Choroid plexus epithelial cell (primary cell): Measurements from ENCODE around the gene NTMT1.

Experiments
- DNase-seq: peaks from one replicate; pipeline ENCODE4 v3.0.0-alpha.2; 2010; ENCODE audit warnings: low read depth
- H3K4me3 ChIP-seq: 2 replicates; pipeline ENCODE4 v1.5.1; 2011; ENCODE audit warnings: low read depth, mild to moderate bottlenecking, control low read depth, low read length, moderate library complexity
- TF ChIP-seq, protein P1 (sequence below): conservative IDR thresholded peaks from 2 replicates; pipeline ENCODE4 v1.5.1; 2011; ENCODE audit warnings: low read depth, mild to moderate bottlenecking, control low read depth, inconsistent platforms, low read length, moderate library complexity

Gene NTMT1

DNA sequence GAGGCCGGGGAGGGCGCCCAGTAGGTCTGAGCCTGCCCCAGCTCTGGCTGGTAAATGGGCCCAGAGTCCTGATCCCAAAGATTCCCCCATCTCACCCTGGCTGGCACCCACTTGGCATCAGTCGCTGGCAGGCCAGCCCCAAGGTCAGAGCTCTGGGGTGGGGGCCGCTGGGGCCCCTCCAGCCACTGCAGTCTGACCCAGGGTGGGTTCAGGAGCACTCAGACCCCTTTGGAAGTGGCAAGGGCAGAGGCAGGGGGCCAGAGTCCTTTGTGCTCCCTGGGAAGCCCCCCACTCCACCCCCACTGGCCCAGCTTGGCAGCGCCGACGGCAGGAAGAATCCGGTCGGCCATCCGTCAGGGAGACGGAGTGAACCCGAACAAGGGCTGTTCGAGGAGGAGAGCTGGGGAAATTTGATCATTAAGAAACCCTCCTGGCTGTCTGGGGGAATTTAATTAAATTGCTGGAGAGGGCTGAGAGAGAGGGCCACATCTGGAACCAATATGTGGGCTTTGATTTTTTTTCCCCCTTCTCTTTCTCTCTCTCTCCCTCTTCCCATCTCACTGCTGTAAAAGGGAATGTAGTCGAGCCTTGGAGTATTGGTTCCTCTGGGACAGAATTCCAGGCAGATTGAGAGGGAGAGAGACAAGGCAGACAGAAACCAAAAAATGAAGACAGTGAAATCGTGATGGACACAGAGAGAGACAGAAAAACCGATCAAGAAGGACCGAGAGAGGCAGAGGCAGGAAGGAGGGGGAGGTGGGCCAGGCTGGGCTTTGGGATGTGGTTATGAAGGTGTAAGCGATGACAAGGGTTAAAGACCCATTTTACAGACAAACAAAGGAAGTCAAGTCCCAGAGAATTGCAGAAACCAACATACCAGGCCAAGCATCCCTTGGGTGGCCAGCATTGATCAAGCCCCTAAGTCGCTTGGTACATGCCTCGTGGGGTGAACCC is 24.0 kb downstream of the NTMT1 start:
- DNase-seq = no peak
- H3K4me3 ChIP-seq = no peak overlapping the region
- TF ChIP-seq, protein P1, sequence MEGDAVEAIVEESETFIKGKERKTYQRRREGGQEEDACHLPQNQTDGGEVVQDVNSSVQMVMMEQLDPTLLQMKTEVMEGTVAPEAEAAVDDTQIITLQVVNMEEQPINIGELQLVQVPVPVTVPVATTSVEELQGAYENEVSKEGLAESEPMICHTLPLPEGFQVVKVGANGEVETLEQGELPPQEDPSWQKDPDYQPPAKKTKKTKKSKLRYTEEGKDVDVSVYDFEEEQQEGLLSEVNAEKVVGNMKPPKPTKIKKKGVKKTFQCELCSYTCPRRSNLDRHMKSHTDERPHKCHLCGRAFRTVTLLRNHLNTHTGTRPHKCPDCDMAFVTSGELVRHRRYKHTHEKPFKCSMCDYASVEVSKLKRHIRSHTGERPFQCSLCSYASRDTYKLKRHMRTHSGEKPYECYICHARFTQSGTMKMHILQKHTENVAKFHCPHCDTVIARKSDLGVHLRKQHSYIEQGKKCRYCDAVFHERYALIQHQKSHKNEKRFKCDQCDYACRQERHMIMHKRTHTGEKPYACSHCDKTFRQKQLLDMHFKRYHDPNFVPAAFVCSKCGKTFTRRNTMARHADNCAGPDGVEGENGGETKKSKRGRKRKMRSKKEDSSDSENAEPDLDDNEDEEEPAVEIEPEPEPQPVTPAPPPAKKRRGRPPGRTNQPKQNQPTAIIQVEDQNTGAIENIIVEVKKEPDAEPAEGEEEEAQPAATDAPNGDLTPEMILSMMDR = no peak

DNA sequence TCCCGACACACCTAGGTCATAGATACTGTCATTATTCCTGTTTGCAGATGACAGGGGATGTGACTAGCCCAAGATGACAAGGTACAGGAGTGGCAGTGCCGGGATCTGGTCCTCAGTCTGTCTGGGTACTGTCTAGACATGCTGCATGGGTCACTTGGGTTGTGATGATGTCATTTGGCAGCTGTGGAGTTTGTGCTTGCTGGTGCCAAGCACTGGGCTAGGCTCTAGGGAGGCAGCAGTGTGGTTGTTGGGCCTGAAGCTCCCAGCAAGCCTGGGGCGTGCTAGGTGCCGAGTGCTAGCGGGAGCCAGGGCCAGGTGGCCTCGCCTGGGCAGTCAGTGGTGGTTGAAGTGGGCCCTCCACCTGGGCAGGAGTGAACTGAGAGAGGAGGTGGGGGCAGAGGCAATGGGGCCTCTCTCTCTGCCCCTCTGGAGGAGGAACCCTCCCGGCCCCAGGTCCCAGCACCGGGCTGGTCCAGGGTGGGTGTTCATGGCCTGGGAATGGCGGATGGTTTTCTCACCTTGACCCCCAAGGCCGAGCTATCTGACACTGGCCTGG is 24.8 kb downstream of the NTMT1 start:
- H3K4me3 ChIP-seq = no peak overlapping the region
- DNase-seq = peak; percentile 36
- TF ChIP-seq, protein P1 = no peak

DNA sequence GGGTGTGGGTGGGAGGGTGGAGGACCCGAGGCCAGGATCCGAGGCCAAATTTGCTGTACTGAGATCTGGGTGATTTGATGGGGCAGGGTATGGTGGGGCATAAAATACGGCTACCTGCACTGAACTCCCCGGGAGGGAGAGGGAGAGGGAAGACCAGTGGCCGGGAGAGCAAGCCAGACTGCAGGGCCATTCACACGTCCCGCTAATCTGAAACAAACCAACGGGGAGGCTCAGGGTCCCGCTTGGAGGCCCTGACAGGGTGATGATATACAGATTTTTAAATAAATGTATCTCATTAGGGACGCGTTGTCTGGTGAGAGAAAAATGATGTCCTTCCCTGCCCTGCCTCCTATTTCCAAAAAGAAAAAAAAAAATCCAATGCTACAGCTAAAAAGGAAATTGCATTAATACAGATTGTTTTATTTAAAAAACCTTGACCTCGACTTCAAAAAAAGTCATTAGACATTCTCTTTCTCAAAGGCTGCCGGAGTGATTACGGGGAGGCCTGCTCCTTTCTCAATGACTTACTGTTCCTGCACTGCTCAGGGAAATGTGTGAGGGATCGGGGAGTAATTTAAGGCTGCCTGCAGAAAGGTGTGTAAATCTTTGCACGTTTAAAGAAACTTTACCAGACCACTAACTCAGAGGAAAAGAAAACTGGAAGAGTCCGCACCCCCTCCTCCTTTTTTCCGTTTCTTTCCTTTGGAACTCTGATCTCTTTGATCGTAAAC is 28.0 kb downstream of the NTMT1 start:
- no peak for DNase-seq
- H3K4me3 ChIP-seq = no peak overlapping the region
- TF ChIP-seq, protein P1 = no peak

DNA sequence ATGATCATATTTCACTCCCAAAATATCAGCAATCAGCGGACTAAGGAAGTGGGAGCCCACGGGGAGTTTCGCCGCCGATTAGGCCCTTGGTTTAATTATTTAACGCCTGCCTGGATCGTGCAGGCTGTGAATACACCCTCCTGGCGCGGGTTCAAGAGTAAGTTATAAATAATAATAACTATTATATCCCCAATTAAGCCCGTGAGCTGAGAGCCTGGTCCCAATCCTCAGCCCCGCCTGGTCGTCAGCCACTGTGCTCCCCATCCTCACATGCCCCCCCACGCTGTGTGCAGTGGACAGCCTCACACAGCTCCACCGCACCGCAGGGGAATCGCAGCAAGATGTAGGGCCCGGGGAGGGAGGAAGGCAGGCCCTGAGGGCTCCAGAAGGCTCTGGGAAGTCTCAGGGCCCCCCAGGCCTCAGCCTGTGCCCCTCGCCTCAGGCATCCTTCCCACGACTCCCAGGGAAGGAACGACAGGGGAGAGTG is 28.6 kb downstream of the NTMT1 start:
- H3K4me3 ChIP-seq = no peak overlapping the region
- TF ChIP-seq, protein P1 = no peak
- DNase-seq = no peak

DNA sequence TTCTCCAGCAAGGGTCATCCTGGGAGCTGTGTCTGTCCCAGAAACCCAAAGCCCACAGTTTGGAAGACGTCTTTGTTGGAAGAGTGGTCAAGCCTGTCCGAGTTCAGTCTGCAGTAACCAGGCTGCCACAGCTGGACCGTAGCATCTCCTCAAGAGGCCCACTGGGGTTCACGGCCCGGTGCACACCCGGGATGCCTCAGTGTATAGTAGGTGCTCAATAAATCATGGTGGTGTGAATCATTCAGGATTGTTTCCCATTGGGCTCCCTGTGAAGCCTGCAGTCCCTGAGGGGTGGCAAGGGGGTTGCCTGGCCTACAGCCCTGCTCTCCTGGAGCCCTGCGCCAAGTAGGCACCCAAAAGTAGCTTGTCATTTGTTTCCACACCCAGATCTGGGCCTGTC is 29.2 kb downstream of the NTMT1 start:
- H3K4me3 ChIP-seq = no peak overlapping the region
- DNase-seq = no peak
- TF ChIP-seq, protein P1 = no peak

DNA sequence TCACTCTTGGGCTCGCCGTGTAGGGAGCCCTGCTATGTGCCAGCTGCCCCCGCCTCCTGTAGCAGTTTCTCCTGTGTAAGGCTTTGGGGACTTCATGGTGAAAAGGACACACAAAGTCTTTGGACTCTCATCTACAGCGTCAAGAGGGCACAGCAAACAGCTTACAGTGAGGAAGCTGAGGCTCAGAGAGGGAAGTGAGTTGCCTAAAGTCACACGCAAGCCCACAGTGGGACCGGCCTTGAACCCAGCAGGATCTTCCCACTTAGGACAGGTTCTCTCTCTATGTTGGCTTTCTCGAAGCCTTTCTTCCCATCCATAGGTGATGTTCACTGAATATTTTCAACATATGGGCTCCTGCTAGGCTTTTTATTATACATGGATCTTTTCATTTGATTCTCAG is 29.7 kb downstream of the NTMT1 start:
- no peak for DNase-seq
- H3K4me3 ChIP-seq = no peak overlapping the region
- TF ChIP-seq, protein P1 = no peak
